Liver (tissue), 9 donors: ENCODE results near the gene KIAA0753. TPM values are rescaled to one million over a fixed set of nuclear protein-coding genes. Genes with fewer than 3 reads are reported as not detected.

Experiments used
- DNase-seq: peaks from one replicate; pipeline ENCODE4 v3.0.0-alpha.2; 2017; ENCODE audit warnings: low spot score
- H3K27ac ChIP-seq, 2 donors: one replicate each; pipeline ENCODE4 v1.7.0; 2013; ENCODE audit warnings: inconsistent platforms in 2 of 2, low read length in 2 of 2, control low read depth in 1 of 2, low read depth in 1 of 2, mild to moderate bottlenecking in 1 of 2
- H3K27me3 ChIP-seq, 4 donors: one replicate each; pipeline versions ENCODE4 v1.6.1 to v1.7.0; 2013; ENCODE audit warnings: low read length in 3 of 4, inconsistent platforms in 1 of 4, mild to moderate bottlenecking in 1 of 4, moderate library complexity in 1 of 4; ENCODE audit not compliant: control insufficient read depth in 4 of 4, insufficient read depth in 4 of 4
- H3K36me3 ChIP-seq, 4 donors: one replicate each; pipeline versions ENCODE4 v1.6.1 to v1.7.0; 2013; ENCODE audit warnings: low read length in 3 of 4, mild to moderate bottlenecking in 3 of 4, low read depth in 1 of 4, moderate library complexity in 1 of 4; ENCODE audit not compliant: control insufficient read depth in 4 of 4, insufficient read depth in 3 of 4
- H3K4me1 ChIP-seq, 4 donors: one replicate each; pipeline versions ENCODE4 v1.6.1 to v1.7.0; 2013; ENCODE audit warnings: low read length in 3 of 4, mild to moderate bottlenecking in 3 of 4, moderate library complexity in 1 of 4; ENCODE audit not compliant: control insufficient read depth in 4 of 4, insufficient read depth in 4 of 4
- H3K4me3 ChIP-seq, 3 donors: one replicate each; pipeline versions ENCODE4 v1.6.1 to v1.7.0; 2013; ENCODE audit warnings: low read length in 3 of 3, control low read depth in 1 of 3, low read depth in 1 of 3, mild to moderate bottlenecking in 1 of 3
- H3K9ac ChIP-seq, 2 donors: one replicate each; pipeline ENCODE4 v1.7.0; 2013; ENCODE audit warnings: low read length in 2 of 2, mild to moderate bottlenecking in 2 of 2, moderate library complexity in 2 of 2, control low read depth in 1 of 2, low read depth in 1 of 2
- H3K9me3 ChIP-seq, 4 donors: one replicate each; pipeline versions ENCODE4 v1.6.1 to v1.7.0; 2013; ENCODE audit warnings: low read length in 3 of 4; ENCODE audit not compliant: control insufficient read depth in 4 of 4
- ATF3 ChIP-seq: IDR thresholded peaks from 2 replicates; pipeline ENCODE4 v1.6.1; 2016; ENCODE audit warnings: antibody characterized with exemption
- CTCF ChIP-seq: fragments of 150-350 bp; IDR thresholded peaks from 2 replicates; pipeline ENCODE4 v1.5.1; 2017; ENCODE audit warnings: improper control_type of control experiment, low read depth, low read length; ENCODE audit not compliant: missing input control
- EGR1 ChIP-seq, 2 donors: IDR thresholded peaks; 2 replicates each; pipeline ENCODE4 v1.6.1; 2016 to 2018; ENCODE audit warnings: antibody characterized with exemption in 2 of 2, low read depth in 2 of 2
- FOXA2 ChIP-seq: IDR thresholded peaks from 2 replicates; pipeline ENCODE4 v1.6.1; 2016; ENCODE audit warnings: antibody characterized with exemption
- GABPA ChIP-seq, 2 donors: IDR thresholded peaks in 1 of 2; conservative IDR thresholded peaks in 1 of 2; 2 replicates each; pipeline ENCODE4 v1.6.1; 2016; ENCODE audit warnings: antibody characterized with exemption in 2 of 2, mild to moderate bottlenecking in 1 of 2, moderate library complexity in 1 of 2
- HNF4A ChIP-seq, 2 donors: conservative IDR thresholded peaks; 2 replicates each; pipeline ENCODE4 v1.6.1; 2016; ENCODE audit warnings: antibody characterized with exemption in 2 of 2, mild to moderate bottlenecking in 2 of 2
- HNF4G ChIP-seq: IDR thresholded peaks from 2 replicates; pipeline ENCODE4 v1.6.1; 2016; ENCODE audit warnings: antibody characterized with exemption
- JUND ChIP-seq, 2 donors: IDR thresholded peaks; 2 replicates each; pipeline ENCODE4 v1.6.1; 2016; ENCODE audit warnings: antibody characterized with exemption in 2 of 2
- NR2F2 ChIP-seq: IDR thresholded peaks from 2 replicates; pipeline ENCODE4 v1.6.1; 2016; ENCODE audit warnings: antibody characterized with exemption
- RAD21 ChIP-seq, 2 donors: IDR thresholded peaks; 2 replicates each; pipeline ENCODE4 v1.6.1; 2016; ENCODE audit warnings: antibody characterized with exemption in 2 of 2, mild to moderate bottlenecking in 2 of 2
- REST ChIP-seq: IDR thresholded peaks from 2 replicates; pipeline ENCODE4 v1.6.1; 2016; ENCODE audit warnings: antibody characterized with exemption, mild to moderate bottlenecking
- RXRA ChIP-seq, 2 donors: IDR thresholded peaks; 2 replicates each; pipeline ENCODE4 v1.6.1; 2017 to 2018; ENCODE audit warnings: antibody characterized with exemption in 2 of 2, mild to moderate bottlenecking in 1 of 2
- SP1 ChIP-seq: IDR thresholded peaks from 2 replicates; pipeline ENCODE4 v1.6.1; 2018; ENCODE audit warnings: antibody characterized with exemption, mild to moderate bottlenecking
- TAF1 ChIP-seq: conservative IDR thresholded peaks from 2 replicates; pipeline ENCODE4 v1.6.1; 2016; ENCODE audit warnings: antibody characterized with exemption, mild to moderate bottlenecking
- YY1 ChIP-seq: IDR thresholded peaks from 2 replicates; pipeline ENCODE4 v1.6.1; 2016; ENCODE audit warnings: antibody characterized with exemption, mild to moderate bottlenecking
- ZBTB33 ChIP-seq: IDR thresholded peaks from 2 replicates; pipeline ENCODE4 v1.6.1; 2016; ENCODE audit warnings: antibody characterized with exemption
- WGBS: extraction: QIAGEN DNeasy Blood & Tissue Kit; methylation state at CpG from one replicate; pipeline ENCODE4 v1.1.7; 2013; 5-methylcytosine and 5-hydroxymethylcytosine counted together
- polyA plus RNA-seq, 2 donors: library from polyadenylated mRNA; stranded (reverse) in 1 of 2; unstranded in 1 of 2; fragments of 200-250 nt in 1 of 2; fragments of >200 nt in 1 of 2; fragmentation: Nextera tagmentation in 1 of 2; extraction: Ambion mirVana in 1 of 2; gene quantifications; one replicate each; pipeline versions ENCODE4 v1.2.1 to v1.2.3, GENCODE V29; 2013 to 2015
- total RNA-seq, 2 donors: library from RNA; depleted of rRNA; stranded (reverse); fragments of >200 nt; gene quantifications; one replicate each; pipeline ENCODE4 v1.2.3, GENCODE V29; 2014
- donor health status: healthy.
- donor health status: healthy.
- donor health status: healthy.
- donor health status: healthy.
- donor health status: healthy.

KIAA0753 gene
- total and polyA plus RNA-seq, 4 donors = 2.0 to 5.9 (median 3.0) TPM

- DNase-seq = no peak
- Histone ChIP-seq H3K27ac (no peak overlapping the region), H3K9me3 (no peaks in the 10 kb centered on the region), H3K9ac (no peak overlapping the region), H3K36me3 (no peaks in the 10 kb centered on the region), H3K4me3 (no peak overlapping the region), H3K27me3 (no peaks in the 10 kb centered on the region), H3K4me1 (peaks cover 5 to 25% (median 19%) of the 10 kb centered on the region in 4 donors)
- 89% methylated on average over 6 of the region's 6 CpGs for WGBS
- TF ChIP-seq FOXA2 (no peak), JUND (IDR thresholded peaks at IDR 0.05) (no peak), ATF3 (no peak), EGR1 (IDR thresholded peaks at IDR 0.05; ENCODE audit: low read depth in 2 of 2) (no peak), RXRA (IDR thresholded peaks at IDR 0.05) (no peak), HNF4A (conservative IDR thresholded peaks at IDR 0.05) (no peak), CTCF (no peak), REST (no peak), HNF4G (no peak), SP1 (no peak), ZBTB33 (no peak), NR2F2 (no peak), GABPA (IDR thresholded peaks at IDR 0.05 in 1 of 2, conservative IDR thresholded peaks at IDR 0.05 in 1 of 2) (no peak), YY1 (no peak)
Observed at GRCh38 chr17:6679241-6679640, 38.7 kb upstream of the KIAA0753 start.

- H3K27ac ChIP-seq = no peak overlapping the region
- no peaks in the 10 kb centered on the region for H3K27me3 ChIP-seq
- no peaks in the 10 kb centered on the region for H3K36me3 ChIP-seq
- TF ChIP-seq NR2F2 (no peak), GABPA (IDR thresholded peaks at IDR 0.05 in 1 of 2, conservative IDR thresholded peaks at IDR 0.05 in 1 of 2) (no peak), RAD21 (IDR thresholded peaks at IDR 0.05) (no peak), TAF1 (no peak)
- 83% methylated on average over 7 of the region's 7 CpGs for WGBS
- H3K4me1 ChIP-seq = peaks cover 5 to 13% (median 10%) of the 10 kb centered on the region in 4 donors
- H3K9me3 ChIP-seq = no peaks in the 10 kb centered on the region
- H3K4me3 ChIP-seq = no peak overlapping the region
- no peak overlapping the region for H3K9ac ChIP-seq
- DNase-seq = no peak
Observed at GRCh38 chr17:6677946-6678345, 37.4 kb upstream of the KIAA0753 start.
